Neural progenitor cell (in vitro differentiated cells): Measurements from ENCODE around the gene NGB. TPM values are rescaled to one million over a fixed set of nuclear protein-coding genes. Genes with fewer than 3 reads are reported as not detected.

ENCODE experiments used
- DNase-seq: peaks from one replicate; pipeline ENCODE4 v3.0.0-alpha.2; 2016; ENCODE audit warnings: low spot score
- H2AFZ ChIP-seq: fragments of 200-600 bp; sonication (generic); replicated peaks from 2 replicates; pipeline ENCODE4 v1.6.1; 2016; ENCODE audit warnings: antibody characterized with exemption
- H3F3A ChIP-seq: fragments of 200-600 bp; sonication (generic); 2 replicates; pipeline ENCODE4 v1.6.1; 2016; ENCODE audit warnings: antibody characterized with exemption, low read depth
- H3K27ac ChIP-seq: fragments of 200-600 bp; sonication (generic); 2 replicates; pipeline ENCODE4 v1.5.1; 2016; ENCODE audit warnings: mild to moderate bottlenecking
- H3K27me3 ChIP-seq: fragments of 200-600 bp; sonication (generic); 2 replicates; pipeline ENCODE4 v1.6.1; 2016; ENCODE audit warnings: mild to moderate bottlenecking, moderate library complexity
- H3K36me3 ChIP-seq: fragments of 200-600 bp; sonication (generic); 2 replicates; pipeline ENCODE4 v1.5.1; 2016
- H3K4me1 ChIP-seq: fragments of 200-600 bp; sonication (generic); 2 replicates; pipeline ENCODE4 v1.6.1; 2016; ENCODE audit warnings: mixed run types
- H3K4me2 ChIP-seq: fragments of 200-600 bp; sonication (generic); 2 replicates; pipeline ENCODE4 v1.6.1; 2016
- H3K4me3 ChIP-seq: fragments of 200-600 bp; sonication (generic); 2 replicates; pipeline ENCODE4 v1.5.1; 2016
- H3K79me2 ChIP-seq: fragments of 200-600 bp; sonication (generic); 2 replicates; pipeline ENCODE4 v1.6.1; 2016; ENCODE audit warnings: low read depth
- H3K9ac ChIP-seq: fragments of 200-600 bp; sonication (generic); 2 replicates; pipeline ENCODE4 v1.6.1; 2016
- H3K9me3 ChIP-seq: fragments of 200-600 bp; sonication (generic); 2 replicates; pipeline ENCODE4 v1.5.1; 2016; ENCODE audit warnings: low read depth
- H4K20me1 ChIP-seq: fragments of 200-600 bp; sonication (generic); 2 replicates; pipeline ENCODE4 v1.6.1; 2016; ENCODE audit warnings: low read depth
- H3K27ac Mint-ChIP-seq: 3 replicates; pipeline ENCODE4 v1.8.0; 2021; ENCODE audit warnings: mixed read lengths
- H3K27me3 Mint-ChIP-seq: 2 replicates; pipeline ENCODE4 v1.8.0; 2022; ENCODE audit warnings: low read depth, mild to moderate bottlenecking, inconsistent platforms, moderate library complexity, mixed read lengths; ENCODE audit not compliant: insufficient read depth
- H3K36me3 Mint-ChIP-seq: 3 replicates; pipeline ENCODE4 v1.8.0; 2021; ENCODE audit warnings: mixed read lengths
- H3K4me1 Mint-ChIP-seq: 3 replicates; pipeline ENCODE4 v1.8.0; 2021; ENCODE audit warnings: mixed read lengths
- H3K4me3 Mint-ChIP-seq: 3 replicates; pipeline ENCODE4 v1.8.0; 2021; ENCODE audit warnings: mild to moderate bottlenecking, moderate library complexity, mixed read lengths
- H3K9me3 Mint-ChIP-seq: 3 replicates; pipeline ENCODE4 v1.8.0; 2020; ENCODE audit warnings: mixed read lengths
- CTCF ChIP-seq: fragments of 200-600 bp; sonication (generic); IDR thresholded peaks from 2 replicates; pipeline ENCODE4 v1.5.1; 2017; ENCODE audit warnings: antibody characterized with exemption, mild to moderate bottlenecking
- EZH2 ChIP-seq: fragments of 200-600 bp; sonication (generic); IDR thresholded peaks from 2 replicates; pipeline ENCODE4 v1.6.1; 2017; ENCODE audit warnings: antibody characterized with exemption, mild to moderate bottlenecking, moderate library complexity
- EZH2phosphoT487 ChIP-seq: fragments of 200-600 bp; sonication (generic); IDR thresholded peaks from 2 replicates; pipeline ENCODE4 v1.6.1; 2017; ENCODE audit warnings: antibody characterized with exemption
- total RNA-seq: library from RNA; depleted of rRNA; stranded (reverse); fragments of >200 nt; gene quantifications from 2 replicates; pipeline ENCODE4 v1.2.3, GENCODE V29; 2015; ENCODE audit warnings: low replicate concordance

NGB gene
- total RNA-seq, 1 donor from 2014 or later: not detected

GRCh38 chr14:77260199-77260598 is 10.8 kb downstream of the NGB start:
- H3K4me1 ChIP-seq: no peaks in the 10 kb centered on the region
- H3K4me2 ChIP-seq: no peak overlapping the region
- Mint-ChIP-seq H3K4me1 (no peaks in the 10 kb centered on the region), H3K27me3 (peaks cover 11% of the 10 kb centered on the region), H3K9me3 (peaks cover 3% of the 10 kb centered on the region), H3K36me3 (no peaks in the 10 kb centered on the region), H3K4me3 (no peak overlapping the region), H3K27ac (no peak overlapping the region)
- no peak for TF ChIP-seq EZH2phosphoT487
- no peaks in the 10 kb centered on the region for H3F3A ChIP-seq
- H4K20me1 ChIP-seq: no peaks in the 10 kb centered on the region
- no peaks in the 10 kb centered on the region for H3K9me3 ChIP-seq
- H3K27me3 ChIP-seq: no peaks in the 10 kb centered on the region
- H2AFZ ChIP-seq: peak overlapping the region; percentile 58
- no peak overlapping the region for H3K4me3 ChIP-seq
- no peak overlapping the region for H3K27ac ChIP-seq
- no peaks in the 10 kb centered on the region for H3K79me2 ChIP-seq
- DNase-seq: no peak
- H3K9ac ChIP-seq: no peak overlapping the region
- H3K36me3 ChIP-seq: no peaks in the 10 kb centered on the region

- H3K4me3 ChIP-seq: no peak overlapping the region
- H4K20me1 ChIP-seq: no peaks in the 10 kb centered on the region
- H3K27me3 Mint-ChIP-seq: peaks cover 10% of the 10 kb centered on the region
- no peaks in the 10 kb centered on the region for H3K36me3 Mint-ChIP-seq
- no peak overlapping the region for H3K4me3 Mint-ChIP-seq
- H3K27ac ChIP-seq: no peak overlapping the region
- no peaks in the 10 kb centered on the region for H3K27me3 ChIP-seq
- no peak for TF ChIP-seq EZH2
- no peak for TF ChIP-seq CTCF
- TF ChIP-seq EZH2phosphoT487: no peak
- H3K9me3 Mint-ChIP-seq: peaks cover 3% of the 10 kb centered on the region
- H3K4me1 Mint-ChIP-seq: no peaks in the 10 kb centered on the region
- no peak overlapping the region for H3K4me2 ChIP-seq
- no peaks in the 10 kb centered on the region for H3K36me3 ChIP-seq
- no peaks in the 10 kb centered on the region for H3K9me3 ChIP-seq
- H3F3A ChIP-seq: no peaks in the 10 kb centered on the region
- DNase-seq: no peak
- no peak overlapping the region for H3K9ac ChIP-seq
- H3K79me2 ChIP-seq: no peaks in the 10 kb centered on the region
- no peaks in the 10 kb centered on the region for H3K4me1 ChIP-seq
- no peak overlapping the region for H3K27ac Mint-ChIP-seq
- H2AFZ ChIP-seq: no peak overlapping the region
These were observed 11.8 kb downstream of the NGB start for GRCh38 chr14:77259025-77259715.

- no peaks in the 10 kb centered on the region for H3K4me1 Mint-ChIP-seq
- DNase-seq: no peak
- H3K36me3 ChIP-seq: no peaks in the 10 kb centered on the region
- H3K27me3 ChIP-seq: no peaks in the 10 kb centered on the region
- no peaks in the 10 kb centered on the region for H3K4me1 ChIP-seq
- H4K20me1 ChIP-seq: no peaks in the 10 kb centered on the region
- H3K4me2 ChIP-seq: no peak overlapping the region
- TF ChIP-seq CTCF (no peak), EZH2 (no peak), EZH2phosphoT487 (no peak)
- H3K9me3 Mint-ChIP-seq: peaks cover 3% of the 10 kb centered on the region
- H3K27ac ChIP-seq: no peak overlapping the region
- no peak overlapping the region for H3K4me3 Mint-ChIP-seq
- H3F3A ChIP-seq: no peaks in the 10 kb centered on the region
- H3K27ac Mint-ChIP-seq: no peak overlapping the region
- H3K4me3 ChIP-seq: no peak overlapping the region
- H3K9me3 ChIP-seq: no peaks in the 10 kb centered on the region
- peaks cover 13% of the 10 kb centered on the region for H3K27me3 Mint-ChIP-seq
- no peak overlapping the region for H3K9ac ChIP-seq
- no peaks in the 10 kb centered on the region for H3K79me2 ChIP-seq
- H3K36me3 Mint-ChIP-seq: no peaks in the 10 kb centered on the region
- H2AFZ ChIP-seq: no peak overlapping the region
These were observed 12.4 kb downstream of the NGB start for GRCh38 chr14:77258566-77258965.

DNA sequence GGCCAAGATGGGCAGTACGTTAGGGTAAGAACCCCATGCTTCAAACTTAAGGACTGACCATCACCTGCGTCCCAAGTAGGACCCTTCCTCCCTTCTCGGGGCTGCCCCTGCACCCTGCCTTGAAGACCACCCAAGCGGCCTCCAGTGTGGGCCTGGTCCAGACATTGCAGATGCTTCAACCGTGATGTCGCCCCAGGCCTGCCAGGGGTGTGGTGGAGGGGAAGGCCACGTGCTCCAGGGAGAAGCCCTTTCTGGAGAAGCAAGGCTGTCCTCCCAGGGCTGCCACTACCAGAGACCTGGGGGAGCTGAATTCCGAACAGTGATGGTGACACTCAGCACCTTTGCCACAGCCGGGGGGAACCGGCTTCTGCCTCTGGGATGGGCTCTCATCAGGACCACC is 13.3 kb downstream of the NGB start:
- Histone ChIP-seq H3K4me1 (no peaks in the 10 kb centered on the region), H2AFZ (no peak overlapping the region), H3K27ac (no peak overlapping the region), H3K79me2 (no peaks in the 10 kb centered on the region), H3K9me3 (no peaks in the 10 kb centered on the region), H3K27me3 (no peaks in the 10 kb centered on the region), H3F3A (no peaks in the 10 kb centered on the region), H3K4me2 (no peak overlapping the region), H3K9ac (no peak overlapping the region), H3K4me3 (no peak overlapping the region), H3K36me3 (no peaks in the 10 kb centered on the region), H4K20me1 (no peaks in the 10 kb centered on the region)
- peaks cover 10% of the 10 kb centered on the region for H3K27me3 Mint-ChIP-seq
- H3K4me3 Mint-ChIP-seq: no peak overlapping the region
- DNase-seq: no peak
- H3K4me1 Mint-ChIP-seq: no peaks in the 10 kb centered on the region
- TF ChIP-seq EZH2 (no peak), CTCF (no peak), EZH2phosphoT487 (no peak)
- peaks cover 3% of the 10 kb centered on the region for H3K9me3 Mint-ChIP-seq
- H3K36me3 Mint-ChIP-seq: no peaks in the 10 kb centered on the region
- no peak overlapping the region for H3K27ac Mint-ChIP-seq
